ENCODE data around the gene ZBTB49. TPM values are rescaled to one million over a fixed set of nuclear protein-coding genes. Genes with fewer than 3 reads are reported as not detected.

The ZBTB49 gene
- total RNA-seq, 1 donor from 2014 or later = 3.9 TPM

GRCh38 chr4:4323705-4324534, 33.9 kb downstream of the ZBTB49 start:
- Histone ChIP-seq H3K27me3 (ENCODE audit: control insufficient read depth, insufficient read depth, low read length) (no peaks in the 10 kb centered on the region), H3K4me3 (ENCODE audit: low read depth, low read length) (no peak overlapping the region), H3K36me3 (ENCODE audit: control insufficient read depth, insufficient read depth, low read length) (peaks cover 7% of the 10 kb centered on the region)
- FAIRE-seq (no peak), DNase-seq (ENCODE audit: low read depth) (no peak)
- no peak for TF ChIP-seq CTCF (IDR thresholded peaks at IDR 0.05; ENCODE audit: insufficient read depth, low read length, severe bottlenecking)

GRCh38 chr4:4325321-4325720, 35.3 kb downstream of the ZBTB49 start:
- DNase-seq (ENCODE audit: low read depth) (no peak), FAIRE-seq (no peak)
- H3K36me3 ChIP-seq (ENCODE audit: control insufficient read depth, insufficient read depth, low read length) = peaks cover 7% of the 10 kb centered on the region
- H3K4me3 ChIP-seq (ENCODE audit: low read depth, low read length) = no peak overlapping the region
- H3K27me3 ChIP-seq (ENCODE audit: control insufficient read depth, insufficient read depth, low read length) = no peaks in the 10 kb centered on the region
- no peak for TF ChIP-seq CTCF (IDR thresholded peaks at IDR 0.05; ENCODE audit: insufficient read depth, low read length, severe bottlenecking)

- FAIRE-seq = peak; percentile 62
Measured at GRCh38 chr4:4326166-4326565, 36.1 kb downstream of the ZBTB49 start.

GRCh38 chr4:4327652-4328121, 37.6 kb downstream of the ZBTB49 start:
- FAIRE-seq (no peak), DNase-seq (ENCODE audit: low read depth) (no peak)
- H3K36me3 ChIP-seq (ENCODE audit: control insufficient read depth, insufficient read depth, low read length) = no peaks in the 10 kb centered on the region
- H3K27me3 ChIP-seq (ENCODE audit: control insufficient read depth, insufficient read depth, low read length) = no peaks in the 10 kb centered on the region
- H3K4me3 ChIP-seq (ENCODE audit: low read depth, low read length) = no peak overlapping the region
- TF ChIP-seq CTCF (IDR thresholded peaks at IDR 0.05; ENCODE audit: insufficient read depth, low read length, severe bottlenecking) = peak; percentile 22

More at GRCh38 chr4:4326166-4326565, 36.1 kb downstream of the ZBTB49 start:
- H3K4me3 ChIP-seq (ENCODE audit: low read depth, low read length) = no peak overlapping the region
- DNase-seq (ENCODE audit: low read depth) = no peak
- H3K27me3 ChIP-seq (ENCODE audit: control insufficient read depth, insufficient read depth, low read length) = no peaks in the 10 kb centered on the region
- no peak for TF ChIP-seq CTCF (IDR thresholded peaks at IDR 0.05; ENCODE audit: insufficient read depth, low read length, severe bottlenecking)
- peaks cover 2% of the 10 kb centered on the region for H3K36me3 ChIP-seq (ENCODE audit: control insufficient read depth, insufficient read depth, low read length)

GRCh38 chr4:4328206-4328605, 38.2 kb downstream of the ZBTB49 start:
- Histone ChIP-seq H3K4me3 (ENCODE audit: low read depth, low read length) (no peak overlapping the region), H3K36me3 (ENCODE audit: control insufficient read depth, insufficient read depth, low read length) (no peaks in the 10 kb centered on the region), H3K27me3 (ENCODE audit: control insufficient read depth, insufficient read depth, low read length) (no peaks in the 10 kb centered on the region)
- FAIRE-seq (no peak), DNase-seq (ENCODE audit: low read depth) (no peak)
- TF ChIP-seq CTCF (IDR thresholded peaks at IDR 0.05; ENCODE audit: insufficient read depth, low read length, severe bottlenecking) = no peak

Data from bronchial epithelial cell (primary cell).